Measurements from ENCODE around the gene PRKX. TPM values are rescaled to one million over a fixed set of nuclear protein-coding genes. Genes with fewer than 3 reads are reported as not detected.
"Not testable (repeated sequence)": the region's sequence is repeated elsewhere in the genome, so short reads cannot be mapped to it uniquely, and the experiment has no call there.

Gene PRKX
- total and polyA plus RNA-seq, 12 donors: 1.3 to 6.8 (median 4.6) TPM

- intact Hi-C loops (cut with DNase I): no loop called here
- H3K27me3 ChIP-seq: peaks cover 4% of the 10 kb centered on the region
- WGBS, 4 donors: 84 to 91% (median 89%) methylated on average over 4 of the region's 4 CpGs
- H3K36me3 ChIP-seq (replicated peaks in 1 of 2): no peaks in the 10 kb centered on the region
- DNase-seq: no peak
- H3K9me3 ChIP-seq (replicated peaks in 1 of 3): no peaks in the 10 kb centered on the region
- no peak for TF ChIP-seq CTCF (IDR thresholded peaks at IDR 0.05)
- TF ChIP-seq POLR2A (IDR thresholded peaks at IDR 0.05): no peak
- no peak overlapping the region for H3K4me3 ChIP-seq
- H3K4me1 ChIP-seq (replicated peaks in 1 of 2): no peaks in the 10 kb centered on the region
- no peak overlapping the region for H3K27ac ChIP-seq
These were observed 150.0 kb downstream of the PRKX start for GRCh38 chrX:3563451-3563850.

- not testable (repeated sequence) for H3K4me3 ChIP-seq
These were observed 153.4 kb downstream of the PRKX start for GRCh38 chrX:3560010-3560409.

More at GRCh38 chrX:3560010-3560409, 153.4 kb downstream of the PRKX start:
- 78 to 90% (median 82%) methylated on average over 1 to 6 of the region's 7 CpGs for WGBS, 4 donors
- H3K27ac ChIP-seq; H3K4me1 ChIP-seq (replicated peaks in 1 of 2); intact Hi-C loops (cut with DNase I); H3K27me3 ChIP-seq; H3K36me3 ChIP-seq (replicated peaks in 1 of 2); DNase-seq; H3K9me3 ChIP-seq (replicated peaks in 1 of 3): not testable (repeated sequence)

Small RNA genes within 50 kb of the gene (small RNA-seq; reads per million reads assigned to genes)
- 0 reads per million in 2 donors for gene RF00019
- gene RNU6-114P: 0 to 0.12 reads per million in 2 donors

Data from adrenal gland (tissue), 12 donors.